Measurements from ENCODE around the gene TMEM147. TPM values are rescaled to one million over a fixed set of nuclear protein-coding genes. Genes with fewer than 3 reads are reported as not detected.
A peak's percentile ranks its signal among the peaks of the same experiment; 100 is the strongest.

TMEM147 gene
- total and polyA plus RNA-seq, 2 of the 13 experiments (the other 11 are each of a cell fraction or from before 2014, with no cell fraction given), result 141 to 176 TPM

GRCh38 chr19:35569281-35569781 is 23.9 kb downstream of the TMEM147 start (continued):
- TF ChIP-seq REST (IDR thresholded peaks at IDR 0.05; ENCODE audit: borderline replicate concordance in 1 of 2, low read depth in 1 of 2, low read length in 2 of 2) (no peak), CEBPG (CRISPR knock-in tag; IDR thresholded peaks at IDR 0.05) (peak; percentile 26), ATF6 (CRISPR knock-in tag; conservative IDR thresholded peaks at IDR 0.05) (no peak), ZNF281 (CRISPR knock-in tag; IDR thresholded peaks at IDR 0.05; ENCODE audit: borderline replicate concordance) (peak; percentile 95), MBNL3 (CRISPR knock-in tag; conservative IDR thresholded peaks at IDR 0.05) (no peak), CENPX (CRISPR knock-in tag; IDR thresholded peaks at IDR 0.05) (no peak), ISX (CRISPR knock-in tag; conservative IDR thresholded peaks at IDR 0.05) (no peak), SMC3 (IDR thresholded peaks at IDR 0.05; ENCODE audit: low read length) (no peak), TBX3 (IDR thresholded peaks at IDR 0.05; ENCODE audit: borderline replicate concordance) (no peak), MXD4 (CRISPR knock-in tag; IDR thresholded peaks at IDR 0.05) (no peak), NR2F6 (IDR thresholded peaks at IDR 0.05) (peak; percentile 93), NR2F6 (CRISPR knock-in tag; IDR thresholded peaks at IDR 0.05) (peak; percentile 97), AKAP8 (CRISPR knock-in tag; IDR thresholded peaks at IDR 0.05) (no peak), ZNF468 (CRISPR knock-in tag; IDR thresholded peaks at IDR 0.05) (no peak), ZNF101 (CRISPR knock-in tag; IDR thresholded peaks at IDR 0.05; ENCODE audit: borderline replicate concordance, low read depth) (no peak), ZBTB49 (CRISPR knock-in tag; IDR thresholded peaks at IDR 0.05; ENCODE audit: borderline replicate concordance) (no peak), SOX5 (CRISPR knock-in tag; IDR thresholded peaks at IDR 0.05; ENCODE audit: borderline replicate concordance) (peak; percentile 83), EP300 (IDR thresholded peaks at IDR 0.05; ENCODE audit: low read depth in 2 of 2, low read length in 2 of 2) (peak; percentile 81 to 90; a peak in 3 of 4 replicates), EP300 (CRISPR knock-in tag; IDR thresholded peaks at IDR 0.05; ENCODE audit: borderline replicate concordance) (peak; percentile 90)

Data from HepG2 (cell line).